Fibroblast of skin of left biceps (primary cell): ENCODE results near the gene MCM9.
A peak's percentile ranks its signal among the peaks of the same experiment; 100 is the strongest.
"Not testable (repeated sequence)": the region's sequence is repeated elsewhere in the genome, so short reads cannot be mapped to it uniquely, and the experiment has no call there.

ENCODE experiments used
- DNase-seq, 2 experiments: peaks; one replicate each; pipeline ENCODE4 v3.0.0-alpha.2; 2013; ENCODE audit warnings: low read depth in 2 of 2

Gene MCM9

GRCh38 chr6:118800394-118801071, 134.4 kb downstream of the MCM9 start:
- peak; percentile 53 to 62 for DNase-seq

- DNase-seq = no peak
Observed at GRCh38 chr6:118799826-118800225, 135.1 kb downstream of the MCM9 start.

GRCh38 chr6:118796548-118796947, 138.4 kb downstream of the MCM9 start:
- DNase-seq = not testable (repeated sequence)

- DNase-seq = no peak
Observed at GRCh38 chr6:118791499-118791898, 143.5 kb downstream of the MCM9 start.

GRCh38 chr6:118789954-118790353, 145.0 kb downstream of the MCM9 start:
- no peak for DNase-seq

- no peak for DNase-seq
Observed at GRCh38 chr6:118789419-118789818, 145.5 kb downstream of the MCM9 start.

- DNase-seq = no peak
Observed at GRCh38 chr6:118788702-118789101, 146.3 kb downstream of the MCM9 start.

GRCh38 chr6:118787724-118788423, 147.1 kb downstream of the MCM9 start:
- peak in 1 of 2 experiments; percentile 10 for DNase-seq

GRCh38 chr6:118786596-118787453, 148.1 kb downstream of the MCM9 start:
- DNase-seq = no peak

- no peak for DNase-seq
Observed at GRCh38 chr6:118785601-118786000, 149.4 kb downstream of the MCM9 start.

GRCh38 chr6:118784641-118785164, 150.3 kb downstream of the MCM9 start:
- no peak for DNase-seq

GRCh38 chr6:118783931-118784550, 150.9 kb downstream of the MCM9 start:
- peak; percentile 10 to 22 for DNase-seq

- no peak for DNase-seq
Observed at GRCh38 chr6:118782651-118783050, 152.3 kb downstream of the MCM9 start.

GRCh38 chr6:118781897-118782296, 153.1 kb downstream of the MCM9 start:
- DNase-seq = no peak

- DNase-seq = no peak
Observed at GRCh38 chr6:118780668-118781067, 154.3 kb downstream of the MCM9 start.

- DNase-seq = peak; percentile 43 to 51
Observed at GRCh38 chr6:118776607-118777549, 158.1 kb downstream of the MCM9 start.

- no peak for DNase-seq
Observed at GRCh38 chr6:118775381-118775780, 159.6 kb downstream of the MCM9 start.

GRCh38 chr6:118774581-118774980, 160.4 kb downstream of the MCM9 start:
- peak in 1 of 2 experiments; percentile 33 for DNase-seq

- DNase-seq = no peak
Observed at GRCh38 chr6:118772886-118773285, 162.1 kb downstream of the MCM9 start.

- DNase-seq = no peak
Observed at GRCh38 chr6:118771253-118771652, 163.7 kb downstream of the MCM9 start.

GRCh38 chr6:118770835-118771234, 164.1 kb downstream of the MCM9 start:
- DNase-seq = no peak
